Measurements from ENCODE around the gene BAD.

BAD gene

GRCh38 chr11:64258356-64258755 is 26.1 kb downstream of the BAD start:
- Histone ChIP-seq H3K4me1 (ENCODE audit: control insufficient read depth in 1 of 2, insufficient read depth in 2 of 2, low read length in 2 of 2) (peaks cover 0 to 6% of the 10 kb centered on the region in 2 donors), H3K9me3 (ENCODE audit: control insufficient read depth in 1 of 2, low read length in 2 of 2) (no peaks in the 10 kb centered on the region), H3K36me3 (ENCODE audit: control insufficient read depth in 1 of 2, insufficient read depth in 2 of 2, low read length in 2 of 2) (peaks cover 29 to 68% of the 10 kb centered on the region in 2 donors), H3K27me3 (ENCODE audit: low read depth, low read length) (no peaks in the 10 kb centered on the region), H3K27ac (ENCODE audit: low read length) (no peak overlapping the region), H3K4me3 (ENCODE audit: low read depth in 1 of 2, low read length in 2 of 2) (no peak overlapping the region)

GRCh38 chr11:64256300-64256699 is 28.2 kb downstream of the BAD start:
- Histone ChIP-seq H3K4me1 (ENCODE audit: control insufficient read depth in 1 of 2, insufficient read depth in 2 of 2, low read length in 2 of 2) (peaks cover 0 to 22% of the 10 kb centered on the region in 2 donors), H3K27ac (ENCODE audit: low read length) (no peak overlapping the region), H3K9me3 (ENCODE audit: control insufficient read depth in 1 of 2, low read length in 2 of 2) (no peaks in the 10 kb centered on the region), H3K27me3 (ENCODE audit: low read depth, low read length) (no peaks in the 10 kb centered on the region), H3K36me3 (ENCODE audit: control insufficient read depth in 1 of 2, insufficient read depth in 2 of 2, low read length in 2 of 2) (peaks cover 24 to 47% of the 10 kb centered on the region in 2 donors), H3K4me3 (ENCODE audit: low read depth in 1 of 2, low read length in 2 of 2) (no peak overlapping the region)

DNA sequence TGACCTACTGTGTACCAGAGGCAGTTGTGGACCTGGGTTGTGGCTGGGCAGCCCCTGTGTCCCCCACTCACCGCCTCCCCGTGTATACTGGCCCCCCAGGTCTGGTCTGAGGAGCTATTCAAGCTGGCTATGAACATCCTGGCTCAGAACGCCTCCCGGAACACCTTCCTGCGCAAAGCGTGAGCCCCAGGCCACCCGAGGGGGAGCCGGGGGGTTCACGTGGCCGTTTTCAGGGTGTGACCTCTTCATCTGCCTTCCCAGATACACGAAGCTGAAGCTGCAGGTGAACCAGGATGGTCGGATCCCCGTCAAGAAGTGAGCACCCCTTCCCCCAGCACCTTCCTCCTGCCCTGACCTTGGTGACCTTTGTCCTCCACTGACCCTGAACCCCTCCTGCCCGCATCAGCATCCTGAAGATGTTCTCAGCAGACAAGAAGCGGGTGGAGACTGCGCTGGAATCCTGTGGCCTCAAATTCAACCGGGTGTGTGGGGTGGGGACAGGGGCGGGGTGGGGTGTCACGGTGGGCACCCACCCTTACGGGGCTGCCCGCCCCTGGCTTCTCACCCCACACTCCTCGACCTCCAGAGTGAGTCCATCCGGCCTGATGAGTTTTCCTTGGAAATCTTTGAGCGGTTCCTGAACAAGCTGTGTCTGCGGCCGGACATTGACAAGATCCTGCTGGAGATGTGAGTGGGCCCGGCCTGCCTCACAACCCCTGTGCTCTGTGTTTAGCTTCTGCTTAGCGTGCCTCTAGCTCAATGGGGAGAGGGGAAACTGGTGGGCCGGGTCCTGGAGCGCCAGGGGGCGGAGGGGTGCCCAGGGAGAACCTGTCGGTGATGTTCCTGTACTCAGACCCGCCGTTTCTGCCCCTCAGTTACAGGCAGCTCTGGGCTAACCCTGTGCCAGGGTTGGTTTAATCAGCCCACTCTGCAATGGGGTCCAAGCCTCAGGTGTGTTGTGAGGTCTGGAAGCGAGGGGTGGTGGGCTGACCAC is 29.0 kb downstream of the BAD start:
- no peak overlapping the region for H3K27ac ChIP-seq (ENCODE audit: low read length)
- peaks cover 3 to 27% of the 10 kb centered on the region in 2 donors for H3K4me1 ChIP-seq (ENCODE audit: control insufficient read depth in 1 of 2, insufficient read depth in 2 of 2, low read length in 2 of 2)
- peaks cover 24 to 43% of the 10 kb centered on the region in 2 donors for H3K36me3 ChIP-seq (ENCODE audit: control insufficient read depth in 1 of 2, insufficient read depth in 2 of 2, low read length in 2 of 2)
- H3K27me3 ChIP-seq (ENCODE audit: low read depth, low read length), result no peaks in the 10 kb centered on the region
- H3K4me3 ChIP-seq (ENCODE audit: low read depth in 1 of 2, low read length in 2 of 2), result no peak overlapping the region
- H3K9me3 ChIP-seq (ENCODE audit: control insufficient read depth in 1 of 2, low read length in 2 of 2), result no peaks in the 10 kb centered on the region

- Histone ChIP-seq H3K4me1 (ENCODE audit: control insufficient read depth in 1 of 2, insufficient read depth in 2 of 2, low read length in 2 of 2) (peaks cover 3 to 28% of the 10 kb centered on the region in 2 donors), H3K27ac (ENCODE audit: low read length) (no peak overlapping the region), H3K27me3 (ENCODE audit: low read depth, low read length) (no peaks in the 10 kb centered on the region), H3K9me3 (ENCODE audit: control insufficient read depth in 1 of 2, low read length in 2 of 2) (no peaks in the 10 kb centered on the region), H3K4me3 (ENCODE audit: low read depth in 1 of 2, low read length in 2 of 2) (no peak overlapping the region), H3K36me3 (ENCODE audit: control insufficient read depth in 1 of 2, insufficient read depth in 2 of 2, low read length in 2 of 2) (peaks cover 19 to 34% of the 10 kb centered on the region in 2 donors)
Measured at GRCh38 chr11:64254326-64254725, 30.1 kb downstream of the BAD start.

DNA sequence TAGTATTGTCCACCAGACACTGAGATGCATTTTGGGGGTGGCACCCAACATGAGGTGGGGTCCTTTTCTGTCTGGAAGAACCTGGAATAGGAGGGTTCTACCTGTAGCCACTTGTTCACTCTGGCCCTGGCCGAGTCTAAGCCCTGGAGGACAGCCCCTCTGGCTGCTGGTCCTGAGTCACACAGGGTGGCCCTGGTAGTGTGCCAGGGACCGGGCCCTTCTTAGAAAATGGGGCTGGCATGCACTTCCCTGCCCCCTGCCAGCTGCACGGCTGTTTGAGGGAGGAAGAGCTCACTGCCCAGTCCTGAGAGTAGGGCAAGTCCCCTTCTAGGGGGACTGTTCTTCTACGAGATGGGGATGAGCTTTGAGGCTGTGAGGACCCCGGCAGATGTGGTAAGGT is 31.0 kb downstream of the BAD start:
- Histone ChIP-seq H3K36me3 (ENCODE audit: control insufficient read depth in 1 of 2, insufficient read depth in 2 of 2, low read length in 2 of 2) (peaks cover 13 to 25% of the 10 kb centered on the region in 2 donors), H3K4me1 (ENCODE audit: control insufficient read depth in 1 of 2, insufficient read depth in 2 of 2, low read length in 2 of 2) (peaks cover 3 to 28% of the 10 kb centered on the region in 2 donors), H3K27me3 (ENCODE audit: low read depth, low read length) (no peaks in the 10 kb centered on the region), H3K9me3 (ENCODE audit: control insufficient read depth in 1 of 2, low read length in 2 of 2) (no peaks in the 10 kb centered on the region), H3K4me3 (ENCODE audit: low read depth in 1 of 2, low read length in 2 of 2) (peak overlapping the region in 1 of 2 donors; percentile 79), H3K27ac (ENCODE audit: low read length) (no peak overlapping the region)

DNA sequence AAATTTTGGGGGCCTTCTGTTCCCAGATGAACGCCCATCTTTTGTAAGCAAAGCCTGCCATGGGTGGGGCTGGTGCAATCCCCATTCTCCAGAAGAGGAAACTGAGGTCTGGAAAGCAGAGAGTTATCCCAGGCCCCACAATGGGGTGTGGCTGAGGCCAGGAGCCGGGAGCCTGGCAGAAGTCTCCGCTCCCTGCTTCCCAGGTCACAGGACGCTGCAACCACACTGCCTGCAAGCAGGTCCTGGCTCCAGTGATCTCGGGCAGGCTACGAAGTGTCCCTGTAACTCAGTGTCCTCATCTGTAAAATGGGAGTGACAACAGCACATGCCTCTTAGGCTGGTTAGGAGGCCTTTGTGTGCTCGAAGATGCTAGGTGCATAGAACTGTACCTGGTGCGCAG is 31.4 kb downstream of the BAD start:
- peak overlapping the region; percentile 51 for H3K27ac ChIP-seq (ENCODE audit: low read length)
- H3K27me3 ChIP-seq (ENCODE audit: low read depth, low read length), result no peaks in the 10 kb centered on the region
- H3K36me3 ChIP-seq (ENCODE audit: control insufficient read depth in 1 of 2, insufficient read depth in 2 of 2, low read length in 2 of 2), result peaks cover 12 to 21% of the 10 kb centered on the region in 2 donors
- no peaks in the 10 kb centered on the region for H3K9me3 ChIP-seq (ENCODE audit: control insufficient read depth in 1 of 2, low read length in 2 of 2)
- peaks cover 3 to 28% of the 10 kb centered on the region in 2 donors for H3K4me1 ChIP-seq (ENCODE audit: control insufficient read depth in 1 of 2, insufficient read depth in 2 of 2, low read length in 2 of 2)
- H3K4me3 ChIP-seq (ENCODE audit: low read depth in 1 of 2, low read length in 2 of 2), result peak overlapping the region; percentile 67 to 79

- Histone ChIP-seq H3K4me1 (ENCODE audit: control insufficient read depth in 1 of 2, insufficient read depth in 2 of 2, low read length in 2 of 2) (peaks cover 3 to 34% of the 10 kb centered on the region in 2 donors), H3K4me3 (ENCODE audit: low read depth in 1 of 2, low read length in 2 of 2) (peak overlapping the region; percentile 67 to 79), H3K27ac (ENCODE audit: low read length) (peak overlapping the region; percentile 63)
Measured at GRCh38 chr11:64252003-64252872, 32.2 kb downstream of the BAD start.

DNA sequence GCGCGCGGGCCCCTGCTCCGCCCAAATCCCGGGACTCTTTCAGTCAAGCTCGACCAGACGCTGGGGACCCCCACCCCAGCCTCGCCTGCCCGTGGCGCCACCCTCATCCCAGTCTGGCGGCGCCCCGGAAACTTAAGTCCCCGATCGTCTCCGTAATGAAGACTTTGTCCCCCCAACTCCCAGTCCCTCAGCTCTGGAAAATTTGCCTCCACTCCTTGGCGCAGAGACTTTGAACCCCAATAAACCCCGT is 32.8 kb downstream of the BAD start:
- peak overlapping the region; percentile 67 to 79 for H3K4me3 ChIP-seq (ENCODE audit: low read depth in 1 of 2, low read length in 2 of 2)
- no peaks in the 10 kb centered on the region for H3K27me3 ChIP-seq (ENCODE audit: low read depth, low read length)
- no peaks in the 10 kb centered on the region for H3K9me3 ChIP-seq (ENCODE audit: control insufficient read depth in 1 of 2, low read length in 2 of 2)
- H3K4me1 ChIP-seq (ENCODE audit: control insufficient read depth in 1 of 2, insufficient read depth in 2 of 2, low read length in 2 of 2), result peaks cover 3 to 38% of the 10 kb centered on the region in 2 donors
- H3K27ac ChIP-seq (ENCODE audit: low read length), result peak overlapping the region; percentile 63
- peaks cover 12 to 19% of the 10 kb centered on the region in 2 donors for H3K36me3 ChIP-seq (ENCODE audit: control insufficient read depth in 1 of 2, insufficient read depth in 2 of 2, low read length in 2 of 2)

More at GRCh38 chr11:64252003-64252872, 32.2 kb downstream of the BAD start:
- H3K36me3 ChIP-seq (ENCODE audit: control insufficient read depth in 1 of 2, insufficient read depth in 2 of 2, low read length in 2 of 2), result peaks cover 12 to 20% of the 10 kb centered on the region in 2 donors
- H3K9me3 ChIP-seq (ENCODE audit: control insufficient read depth in 1 of 2, low read length in 2 of 2), result no peaks in the 10 kb centered on the region
- no peaks in the 10 kb centered on the region for H3K27me3 ChIP-seq (ENCODE audit: low read depth, low read length)

- peak within 1 kb of the TSS; percentile 63 for H3K27ac ChIP-seq (ENCODE audit: low read length)
- peaks cover 3 to 39% of the 10 kb centered on the region in 2 donors for H3K4me1 ChIP-seq (ENCODE audit: control insufficient read depth in 1 of 2, insufficient read depth in 2 of 2, low read length in 2 of 2)
- no peaks in the 10 kb centered on the region for H3K27me3 ChIP-seq (ENCODE audit: low read depth, low read length)
- peak within 1 kb of the TSS; percentile 67 to 79 for H3K4me3 ChIP-seq (ENCODE audit: low read depth in 1 of 2, low read length in 2 of 2)
- H3K36me3 ChIP-seq (ENCODE audit: control insufficient read depth in 1 of 2, insufficient read depth in 2 of 2, low read length in 2 of 2), result peaks cover 7 to 14% of the 10 kb centered on the region in 2 donors
- H3K9me3 ChIP-seq (ENCODE audit: control insufficient read depth in 1 of 2, low read length in 2 of 2), result no peaks in the 10 kb centered on the region
Measured at GRCh38 chr11:64251016-64251752, 33.3 kb downstream of the BAD start, which contains the start of gene PLCB3. TSS of gene PLCB3 (plus strand) at chr11:64251530. CDS start at chr11:64251650, 120 bp downstream.

DNA sequence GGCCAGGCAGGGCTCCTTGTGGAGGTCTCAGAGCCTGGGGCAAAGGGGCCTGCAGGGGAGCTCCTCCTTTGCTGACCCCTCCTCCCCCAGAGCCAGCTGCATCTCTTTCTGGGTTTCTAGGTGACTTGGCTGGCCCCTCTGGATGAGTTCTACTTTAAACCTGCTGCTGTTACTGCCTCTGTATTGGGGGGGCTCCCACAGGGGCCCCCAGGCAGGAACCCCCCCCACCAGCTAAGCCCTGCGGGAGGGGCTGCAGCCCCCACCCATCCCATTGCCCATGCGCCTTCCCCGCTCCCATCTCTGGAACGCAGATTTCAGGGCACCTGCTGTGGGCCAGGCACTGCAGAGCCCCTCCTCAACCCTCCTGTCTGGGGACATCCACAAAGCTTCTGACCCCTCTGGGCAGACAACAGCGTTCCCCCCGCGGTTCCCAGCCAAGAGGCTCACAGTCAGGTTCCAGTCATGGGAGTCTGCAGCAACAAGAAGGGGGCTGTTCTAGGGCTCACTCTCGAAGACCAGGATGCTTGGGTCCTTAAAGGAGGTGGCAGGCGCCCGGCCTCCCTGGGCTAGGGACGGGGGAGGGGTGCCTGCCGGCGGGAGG is 34.0 kb downstream of the BAD start:
- Histone ChIP-seq H3K27ac (ENCODE audit: low read length) (no peak overlapping the region), H3K9me3 (ENCODE audit: control insufficient read depth in 1 of 2, low read length in 2 of 2) (no peaks in the 10 kb centered on the region), H3K4me3 (ENCODE audit: low read depth in 1 of 2, low read length in 2 of 2) (peak overlapping the region; percentile 53 to 65), H3K36me3 (ENCODE audit: control insufficient read depth in 1 of 2, insufficient read depth in 2 of 2, low read length in 2 of 2) (peaks cover 7 to 10% of the 10 kb centered on the region in 2 donors), H3K4me1 (ENCODE audit: control insufficient read depth in 1 of 2, insufficient read depth in 2 of 2, low read length in 2 of 2) (peaks cover 3 to 45% of the 10 kb centered on the region in 2 donors), H3K27me3 (ENCODE audit: low read depth, low read length) (no peaks in the 10 kb centered on the region)
